ENCODE results near the gene CELSR1. TPM values are rescaled to one million over a fixed set of nuclear protein-coding genes. Genes with fewer than 3 reads are reported as not detected.
A peak's percentile ranks its signal among the peaks of the same experiment; 100 is the strongest.

CELSR1 gene
- total and polyA plus RNA-seq, 2 of the 13 experiments (the other 11 are each of a cell fraction or from before 2014, with no cell fraction given): 0.78 to 1.8 TPM

GRCh38 chr22:46473896-46474557, 63.4 kb downstream of the CELSR1 start (continued):
- no peak for TF ChIP-seq ZBTB46 (CRISPR knock-in tag; IDR thresholded peaks at IDR 0.05; ENCODE audit: borderline replicate concordance)
- TF ChIP-seq SKI (IDR thresholded peaks at IDR 0.05; ENCODE audit: partially characterized antibody): no peak
- TF ChIP-seq MEIS2 (CRISPR knock-in tag; IDR thresholded peaks at IDR 0.05): no peak
- 0 out of 2 replicates have a peak, but pooled peaks have one; percentile 61 for TF ChIP-seq ZNF709 (CRISPR knock-in tag; IDR thresholded peaks at IDR 0.05)
- TF ChIP-seq KLF16 (CRISPR knock-in tag; IDR thresholded peaks at IDR 0.05): peak in 1 of 2 experiments; percentile 89; a peak in 2 of 4 replicates
- TF ChIP-seq DZIP1 (CRISPR knock-in tag; IDR thresholded peaks at IDR 0.05): 0 out of 2 replicates have a peak, but pooled peaks have one; percentile 49
- no peak for TF ChIP-seq MAZ (IDR thresholded peaks at IDR 0.05; ENCODE audit: borderline replicate concordance, low read depth, low read length)
- TF ChIP-seq MAZ (CRISPR knock-in tag; IDR thresholded peaks at IDR 0.05; ENCODE audit: low read depth): peak; percentile 73; the same call in 1 of the 2 replicates
- TF ChIP-seq ZNF800 (CRISPR knock-in tag; IDR thresholded peaks at IDR 0.05): 0 out of 2 replicates have a peak, but pooled peaks have one; percentile 33
- no peak for TF ChIP-seq KMT2A (CRISPR knock-in tag; IDR thresholded peaks at IDR 0.05)
- peak; percentile 36; the same call in 1 of the 2 replicates for TF ChIP-seq NRL (CRISPR knock-in tag; IDR thresholded peaks at IDR 0.05; ENCODE audit: borderline replicate concordance)
- TF ChIP-seq GATAD1 (CRISPR knock-in tag; IDR thresholded peaks at IDR 0.05): 0 out of 2 replicates have a peak, but pooled peaks have one; percentile 31
- 0 out of 2 replicates have a peak, but pooled peaks have one; percentile 54 for TF ChIP-seq IKZF5 (CRISPR knock-in tag; IDR thresholded peaks at IDR 0.05)
- TF ChIP-seq ERF (CRISPR knock-in tag; IDR thresholded peaks at IDR 0.05): peak; percentile 90
- TF ChIP-seq ZNF547 (CRISPR knock-in tag; IDR thresholded peaks at IDR 0.05): no peak
- TF ChIP-seq ZNF230 (CRISPR knock-in tag; IDR thresholded peaks at IDR 0.05): 0 out of 2 replicates have a peak, but pooled peaks have one; percentile 35
- TF ChIP-seq TFE3 (CRISPR knock-in tag; IDR thresholded peaks at IDR 0.05): peak; percentile 78; the same call in 1 of the 2 replicates
- no peak for TF ChIP-seq ZMAT5 (CRISPR knock-in tag; IDR thresholded peaks at IDR 0.05; ENCODE audit: borderline replicate concordance, low read depth)
- peak; percentile 50; the same call in 1 of the 2 replicates for TF ChIP-seq ZNF788 (CRISPR knock-in tag; IDR thresholded peaks at IDR 0.05; ENCODE audit: borderline replicate concordance)
